Measurements from ENCODE around the gene PRKCE.
"Not testable (repeated sequence)": the region's sequence is repeated elsewhere in the genome, so short reads cannot be mapped to it uniquely, and the experiment has no call there.

The PRKCE gene

DNA sequence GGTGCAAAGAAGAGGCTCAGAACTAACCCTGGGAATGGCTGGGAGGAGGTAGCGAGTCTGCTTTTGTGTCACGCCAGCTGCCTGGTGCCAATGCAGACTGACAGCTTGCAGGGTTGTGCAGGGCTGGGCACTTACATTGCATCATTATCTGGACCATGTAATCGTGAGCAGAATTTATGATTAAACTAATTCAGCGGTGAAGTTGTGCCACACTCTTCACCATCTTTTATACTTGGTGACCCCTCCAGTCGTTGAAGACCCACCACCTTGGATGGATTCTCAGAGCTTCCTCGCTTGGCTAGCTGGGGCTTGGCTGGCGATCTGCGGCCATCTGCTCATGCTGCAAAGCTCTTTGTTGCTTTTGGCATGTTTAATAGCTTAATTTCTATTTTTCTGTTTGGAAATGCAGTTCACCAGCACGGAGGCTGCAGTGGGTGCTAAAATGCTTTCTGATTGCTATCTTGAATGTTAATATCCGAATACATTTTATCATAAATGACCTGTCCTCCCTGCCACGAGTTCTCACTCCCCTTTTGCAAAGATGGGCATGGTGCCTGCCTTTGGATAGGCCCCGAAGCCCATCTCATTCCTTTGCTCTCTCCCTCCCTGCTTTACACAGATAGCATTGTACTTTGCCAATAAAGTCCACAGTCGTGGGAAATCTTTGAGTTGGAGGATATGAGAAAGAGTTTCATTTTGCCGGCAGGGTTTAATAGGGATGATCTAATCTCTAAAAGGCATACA lies 188.2 kb downstream of the PRKCE start:
- DNase-seq (ENCODE audit: low read depth) = no peak

GRCh38 chr2:45840481-45840880 lies 189.0 kb downstream of the PRKCE start:
- no peak for DNase-seq (ENCODE audit: low read depth)

DNA sequence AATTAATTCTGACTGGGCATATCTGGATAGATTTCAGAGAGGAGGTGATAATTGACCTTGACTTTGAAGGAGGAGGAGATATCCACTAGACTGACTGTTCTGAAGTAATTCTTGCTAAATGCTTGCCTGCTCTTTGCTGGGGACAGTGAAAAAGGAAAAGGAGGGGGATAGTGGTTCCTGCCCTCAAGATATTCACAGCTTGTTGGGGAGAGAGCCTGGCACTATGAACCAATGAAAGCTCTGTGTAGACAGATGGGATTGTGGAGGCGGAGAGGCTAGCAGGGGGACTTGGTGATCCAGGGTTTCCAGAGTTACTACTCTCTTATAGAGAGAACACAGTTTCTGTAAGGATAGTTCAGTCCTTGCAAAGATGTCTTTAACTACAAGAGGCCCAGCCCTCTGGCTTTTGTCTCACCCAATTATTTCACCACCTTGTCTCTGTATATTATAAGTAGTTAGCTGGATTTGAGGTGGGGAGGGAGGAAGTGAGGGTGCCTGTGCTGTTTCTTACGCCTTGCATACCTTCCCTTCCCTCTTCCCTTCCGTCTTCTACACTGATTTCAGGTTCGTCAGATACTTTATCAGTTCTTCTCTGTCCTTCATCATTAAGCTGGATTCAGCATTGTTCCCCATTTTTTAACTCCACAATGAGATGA lies 190.4 kb downstream of the PRKCE start:
- DNase-seq (ENCODE audit: low read depth) = no peak

GRCh38 chr2:45843136-45843535 lies 191.7 kb downstream of the PRKCE start:
- no peak for DNase-seq (ENCODE audit: low read depth)

GRCh38 chr2:45844796-45845457 lies 193.5 kb downstream of the PRKCE start:
- no peak for DNase-seq (ENCODE audit: low read depth)

- DNase-seq (ENCODE audit: low read depth) = no peak
These were observed 194.1 kb downstream of the PRKCE start for GRCh38 chr2:45845566-45845965.

GRCh38 chr2:45849491-45850283 lies 198.2 kb downstream of the PRKCE start:
- DNase-seq (ENCODE audit: low read depth) = peak; percentile 84

GRCh38 chr2:45850558-45850957 lies 199.1 kb downstream of the PRKCE start:
- no peak for DNase-seq (ENCODE audit: low read depth)

GRCh38 chr2:45851111-45851510 lies 199.6 kb downstream of the PRKCE start:
- DNase-seq (ENCODE audit: low read depth) = no peak

GRCh38 chr2:45851576-45852304 lies 200.3 kb downstream of the PRKCE start:
- DNase-seq (ENCODE audit: low read depth) = peak; percentile 71

DNA sequence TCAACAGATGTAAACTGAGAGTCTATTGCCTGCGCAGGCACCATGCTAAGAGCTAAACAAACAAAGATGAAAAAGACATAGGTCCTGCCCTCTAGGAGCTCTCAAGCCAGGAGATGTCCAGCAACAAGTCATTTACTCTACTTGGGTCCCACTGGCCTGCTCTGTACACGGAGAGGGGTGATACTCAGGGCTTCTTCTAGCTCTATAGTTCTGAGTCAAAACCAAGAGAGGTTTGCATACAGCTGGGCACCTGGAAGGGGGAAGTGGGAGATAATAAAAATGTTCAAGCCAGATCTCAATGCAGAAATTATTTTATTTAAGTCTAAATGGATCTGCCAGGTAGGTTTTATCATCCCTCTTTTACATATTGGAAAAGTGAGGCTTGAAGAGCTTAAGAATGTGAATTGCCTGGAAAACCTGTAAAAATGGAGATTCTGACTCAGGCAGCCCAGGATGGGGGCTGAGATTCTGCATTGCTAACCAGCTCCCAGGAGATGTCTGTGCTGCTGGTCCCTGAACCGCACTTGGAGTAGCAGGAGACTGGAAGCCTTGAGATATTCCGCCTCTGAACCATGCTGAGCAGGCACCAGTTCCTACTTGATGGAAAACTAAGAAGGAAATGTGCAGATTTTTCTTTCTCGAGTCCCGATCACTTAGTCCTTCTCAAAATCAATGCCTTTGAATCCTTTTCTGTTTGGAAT lies 201.1 kb downstream of the PRKCE start:
- no peak for DNase-seq (ENCODE audit: low read depth)

- DNase-seq (ENCODE audit: low read depth) = no peak
These were observed 203.9 kb downstream of the PRKCE start for GRCh38 chr2:45855374-45855773.

- DNase-seq (ENCODE audit: low read depth) = no peak
These were observed 205.2 kb downstream of the PRKCE start for GRCh38 chr2:45856391-45857274.

DNA sequence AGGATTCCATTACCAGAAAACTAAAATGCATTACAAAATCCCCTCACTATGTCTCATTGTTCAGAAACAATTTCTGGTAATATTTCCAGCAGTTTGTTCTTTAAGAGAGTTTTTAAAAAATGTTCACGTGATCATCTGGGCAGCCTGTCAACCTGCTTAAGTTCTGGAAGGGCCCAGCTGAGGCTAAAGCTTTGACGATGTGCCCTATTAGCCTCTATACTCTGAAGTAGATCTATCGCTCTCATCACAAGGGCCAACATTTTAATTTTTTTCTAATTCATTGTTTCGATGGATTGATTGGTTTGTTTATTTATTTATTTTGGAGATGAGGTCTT lies 205.8 kb downstream of the PRKCE start:
- no peak for DNase-seq (ENCODE audit: low read depth)

DNA sequence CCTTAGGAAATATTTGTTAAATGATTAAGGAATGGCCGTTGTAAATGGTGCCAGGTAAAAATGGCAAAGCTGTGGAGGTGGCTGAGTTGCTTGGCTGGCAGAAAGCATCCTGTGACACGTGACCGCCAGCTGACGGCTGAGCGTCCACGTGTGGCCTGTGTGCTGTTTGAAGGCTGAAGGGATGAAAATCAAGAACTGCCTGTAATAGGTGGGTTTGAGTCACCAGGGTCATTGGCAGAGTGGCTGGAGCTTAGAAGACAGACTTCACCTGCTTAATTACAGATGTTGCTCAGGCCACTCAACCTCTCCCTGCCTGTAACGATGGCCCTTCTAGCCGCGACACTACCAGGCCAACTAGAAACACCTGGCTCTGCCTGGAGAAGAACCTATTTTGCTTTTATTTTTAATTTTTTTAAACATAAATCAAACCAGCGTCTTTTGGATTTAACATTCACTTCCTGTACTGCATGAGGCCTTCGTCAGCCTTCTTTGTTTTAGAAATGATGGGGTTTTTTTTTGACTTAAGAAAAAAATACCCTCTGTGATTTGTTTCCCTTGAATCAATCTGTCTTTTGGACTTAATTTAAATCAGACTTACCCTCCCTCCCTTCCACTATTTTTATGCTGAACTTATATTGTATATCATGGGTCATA lies 206.5 kb downstream of the PRKCE start:
- no peak for DNase-seq (ENCODE audit: low read depth)

DNA sequence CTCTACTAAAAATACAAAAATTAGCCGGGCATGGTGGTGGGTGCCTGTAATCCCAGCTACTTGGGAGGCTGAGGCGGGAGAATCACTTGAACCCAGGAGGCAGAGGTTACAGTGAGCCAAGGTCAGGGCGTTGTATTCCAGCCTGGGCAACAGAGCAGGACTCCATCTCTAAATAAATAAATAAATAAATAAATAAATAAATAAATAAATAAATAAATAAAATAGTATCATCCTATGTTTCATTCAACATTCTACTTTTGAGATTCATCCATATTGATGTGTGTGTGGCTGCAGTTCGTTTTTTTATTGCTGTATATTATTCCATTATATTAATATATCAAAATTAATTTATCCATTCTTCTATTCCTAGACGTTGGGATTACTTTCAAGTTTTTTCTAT lies 207.4 kb downstream of the PRKCE start:
- DNase-seq (ENCODE audit: low read depth) = not testable (repeated sequence)

DNA sequence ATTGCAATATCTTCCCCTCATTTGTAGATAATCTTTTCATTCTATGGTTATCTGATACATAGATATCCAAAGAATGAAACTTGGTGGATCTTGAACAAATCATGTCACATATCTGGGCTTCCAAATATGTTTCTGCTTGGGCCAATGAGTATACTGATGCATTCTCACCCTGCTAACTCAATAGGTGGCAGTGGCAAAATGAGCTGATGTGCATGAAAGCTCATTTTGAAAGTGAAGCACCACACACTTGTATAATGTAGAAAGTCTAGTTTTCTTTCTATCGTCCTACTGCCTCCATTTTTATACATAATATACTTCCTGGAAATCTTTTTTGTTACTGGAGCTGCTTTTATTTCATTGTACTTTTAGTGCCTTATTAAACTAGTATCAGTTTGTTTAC lies 208.2 kb downstream of the PRKCE start:
- no peak for DNase-seq (ENCODE audit: low read depth)

GRCh38 chr2:45860136-45861121 lies 209.0 kb downstream of the PRKCE start:
- DNase-seq (ENCODE audit: low read depth) = no peak

All from GM04503 (cell line).